IMR-90 (cell line): ENCODE results near the gene CACNA1G. TPM values are rescaled to one million over a fixed set of nuclear protein-coding genes. Genes with fewer than 3 reads are reported as not detected.

Experiments used
- ATAC-seq: fragments of 200-7000 bp; cut with Tn5 transposase; 2 replicates; pipeline ENCODE4 v1.9.1; 2020; ENCODE audit warnings: low read depth, mild to moderate bottlenecking, moderate library complexity
- BruUV-seq: library from RNA; stranded (reverse); fragments of 400-500 nt; replicated peaks from 2 replicates; lab custom pipeline; 2021; lab: Mats Ljungman, UMichigan
- CTCF ChIA-PET: fragments of 300-600 bp; formaldehyde crosslinking; extraction: SDS; loops from one replicate; lab custom pipeline; 2021; ENCODE audit warnings: antibody characterized with exemption; lab: Yijun Ruan, JAX
- POLR2A ChIA-PET: fragments of 300-600 bp; sonication (Branson Sonifier 250); formaldehyde crosslinking; loops from one replicate; lab custom pipeline; 2022; ENCODE audit warnings: antibody characterized with exemption; ENCODE audit not compliant: unreplicated experiment; lab: Charles Lee
- DNase-seq: peaks from one replicate; pipeline ENCODE4 v3.0.0; 2013
- H2AFZ ChIP-seq: replicated peaks from 2 replicates; pipeline ENCODE3; 2013; ENCODE audit warnings: low read length, mild to moderate bottlenecking; ENCODE audit not compliant: poor library complexity
- H2AK5ac ChIP-seq: 2 replicates; pipeline ENCODE4 v1.6.1; 2013; ENCODE audit warnings: low read depth, low read length, inconsistent platforms
- H2AK9ac ChIP-seq: replicated peaks from 2 replicates; pipeline ENCODE3; 2013; ENCODE audit warnings: mild to moderate bottlenecking, low read depth, low read length, moderate library complexity; ENCODE audit not compliant: poor library complexity
- H2BK120ac ChIP-seq: 2 replicates; pipeline ENCODE4 v1.6.1; 2013; ENCODE audit warnings: low read depth, low read length, inconsistent platforms
- H2BK15ac ChIP-seq: 3 replicates; pipeline ENCODE4 v1.6.1; 2013; ENCODE audit warnings: low read depth, low read length, inconsistent platforms
- H2BK20ac ChIP-seq: 2 replicates; pipeline ENCODE4 v1.6.1; 2013; ENCODE audit warnings: low read depth, mild to moderate bottlenecking, inconsistent platforms, low read length, moderate library complexity
- H2BK5ac ChIP-seq: 2 replicates; pipeline ENCODE4 v1.6.1; 2013; ENCODE audit warnings: mild to moderate bottlenecking, low read depth, low read length, inconsistent platforms; ENCODE audit not compliant: poor library complexity, severe bottlenecking
- H3K14ac ChIP-seq: replicated peaks from 2 replicates; pipeline ENCODE4 v1.6.1; 2013; ENCODE audit warnings: low read depth, low read length, inconsistent platforms
- H3K18ac ChIP-seq: 2 replicates; pipeline ENCODE4 v1.6.1; 2013; ENCODE audit warnings: low read depth, low read length, control low read depth
- H3K23ac ChIP-seq: 2 replicates; pipeline ENCODE4 v1.6.1; 2013; ENCODE audit warnings: low read depth, low read length, inconsistent platforms
- H3K27ac ChIP-seq: 2 replicates; pipeline ENCODE4 v1.5.1; 2013; ENCODE audit warnings: mild to moderate bottlenecking, control low read depth, low read length; ENCODE audit not compliant: insufficient read depth
- H3K27me3 ChIP-seq: 2 replicates; pipeline ENCODE4 v1.6.1; 2013; ENCODE audit warnings: low read length; ENCODE audit not compliant: control insufficient read depth, insufficient read depth
- H3K36me3 ChIP-seq: 2 replicates; pipeline ENCODE4 v1.6.1; 2013; ENCODE audit warnings: low read length, mixed read lengths; ENCODE audit not compliant: control insufficient read depth, insufficient read depth
- H3K4ac ChIP-seq: 2 replicates; pipeline ENCODE4 v1.6.1; 2013; ENCODE audit warnings: low read depth, low read length, inconsistent platforms
- H3K4me1 ChIP-seq: 2 replicates; pipeline ENCODE4 v1.6.1; 2013; ENCODE audit warnings: low read length, mixed read lengths; ENCODE audit not compliant: control insufficient read depth, insufficient read depth
- H3K4me2 ChIP-seq: 2 replicates; pipeline ENCODE4 v1.6.1; 2013; ENCODE audit warnings: low read depth, mild to moderate bottlenecking, control low read depth, low read length, moderate library complexity
- H3K4me3 ChIP-seq: 2 replicates; pipeline ENCODE4 v1.5.1; 2013; ENCODE audit warnings: low read depth, mild to moderate bottlenecking, control low read depth, low read length, moderate library complexity; ENCODE audit not compliant: insufficient read depth
- H3K56ac ChIP-seq: 2 replicates; pipeline ENCODE4 v1.6.1; 2013; ENCODE audit warnings: low read length, inconsistent platforms; ENCODE audit not compliant: insufficient read depth; ENCODE audit errors: extremely low read depth
- H3K79me1 ChIP-seq, 2 experiments: 2 replicates each; pipeline ENCODE4 v1.6.1; 2013; ENCODE audit warnings: low read length in 2 of 2, inconsistent platforms in 1 of 2, low read depth in 1 of 2
- H3K9ac ChIP-seq: 2 replicates; pipeline ENCODE4 v1.6.1; 2013; ENCODE audit warnings: low read depth, low read length, control low read depth
- H3K9me1 ChIP-seq: 2 replicates; pipeline ENCODE4 v1.6.1; 2013; ENCODE audit warnings: low read length, inconsistent platforms; ENCODE audit not compliant: insufficient read depth
- H3K9me3 ChIP-seq: 2 replicates; pipeline ENCODE4 v1.6.1; 2013; ENCODE audit warnings: low read length; ENCODE audit not compliant: control insufficient read depth, insufficient read depth
- H4K20me1 ChIP-seq: 2 replicates; pipeline ENCODE4 v1.6.1; 2013; ENCODE audit warnings: low read length, inconsistent platforms; ENCODE audit not compliant: insufficient read depth
- H4K5ac ChIP-seq: 2 replicates; pipeline ENCODE4 v1.6.1; 2013; ENCODE audit warnings: mild to moderate bottlenecking, low read depth, low read length, control low read depth
- H4K8ac ChIP-seq, 2 experiments: 2 replicates each; pipeline ENCODE4 v1.6.1; 2013; ENCODE audit warnings: low read depth in 2 of 2, low read length in 2 of 2, control low read depth in 1 of 2, inconsistent platforms in 1 of 2
- H4K91ac ChIP-seq: 2 replicates; pipeline ENCODE4 v1.6.1; 2013; ENCODE audit warnings: low read depth, low read length, inconsistent platforms; ENCODE audit not compliant: insufficient read depth
- BHLHE40 ChIP-seq: fragments of 150-350 bp; IDR thresholded peaks from 2 replicates; pipeline ENCODE4 v1.6.1; 2016; ENCODE audit warnings: mild to moderate bottlenecking, low read depth, low read length
- MAFK ChIP-seq: IDR thresholded peaks from 2 replicates; pipeline ENCODE4 v1.6.1; 2012; ENCODE audit warnings: low read depth, low read length, improper control_type of control experiment
- POLR2A ChIP-seq: IDR thresholded peaks from 2 replicates; pipeline ENCODE4 v1.6.1; 2012; ENCODE audit warnings: mild to moderate bottlenecking, low read depth, low read length
- RFX5 ChIP-seq: IDR thresholded peaks from 2 replicates; pipeline ENCODE4 v1.8.0; 2012; ENCODE audit warnings: low read depth, mild to moderate bottlenecking, low read length, moderate library complexity
- WGBS, 2 experiments: methylation state at CpG; one replicate each; pipeline versions ENCODE4 v1.1.5 to v1.1.7; 2013; ENCODE audit warnings: missing lambda C conversion rate in 2 of 2; ENCODE audit not compliant: insufficient read length in 1 of 2; ENCODE audit errors: extremely low coverage in 2 of 2; 5-methylcytosine and 5-hydroxymethylcytosine counted together
- dilution Hi-C: fragments of 300-500 bp; cut with HindIII; formaldehyde crosslinking; loops from one replicate; pipeline ENCODE4 v1.14.3; 2018; ENCODE audit warnings: low sequenced_read_pairs; ENCODE audit not compliant: unreplicated experiment
- in situ Hi-C: fragments of 300-500 bp; cut with MboI; formaldehyde crosslinking; loops from 3 replicates; pipeline ENCODE4 v1.14.3; 2019; ENCODE audit warnings: low sequenced_read_pairs, inconsistent platforms, mixed read lengths
- intact Hi-C: fragments of 100-400 bp; cut with micrococcal nuclease; formaldehyde crosslinking; loops from 2 replicates; pipeline ENCODE4 v1.10.0; 2022
- polyA plus RNA-seq, 3 experiments: library from polyadenylated mRNA; depleted of rRNA; stranded (reverse); fragments of >200 nt; gene quantifications; 2 replicates each; pipeline ENCODE4 v1.2.3, GENCODE V29; 2012; ENCODE audit warnings: low replicate concordance in 1 of 3
- total RNA-seq: library from RNA; depleted of rRNA; stranded (reverse); fragments of >200 nt; gene quantifications from 2 replicates; pipeline ENCODE4 v1.2.3, GENCODE V29; 2012

CACNA1G gene
- total and polyA plus RNA-seq, 2 of the 4 experiments (the other 2 are of a cell fraction) = under 0.01 to 0.03 TPM

DNA sequence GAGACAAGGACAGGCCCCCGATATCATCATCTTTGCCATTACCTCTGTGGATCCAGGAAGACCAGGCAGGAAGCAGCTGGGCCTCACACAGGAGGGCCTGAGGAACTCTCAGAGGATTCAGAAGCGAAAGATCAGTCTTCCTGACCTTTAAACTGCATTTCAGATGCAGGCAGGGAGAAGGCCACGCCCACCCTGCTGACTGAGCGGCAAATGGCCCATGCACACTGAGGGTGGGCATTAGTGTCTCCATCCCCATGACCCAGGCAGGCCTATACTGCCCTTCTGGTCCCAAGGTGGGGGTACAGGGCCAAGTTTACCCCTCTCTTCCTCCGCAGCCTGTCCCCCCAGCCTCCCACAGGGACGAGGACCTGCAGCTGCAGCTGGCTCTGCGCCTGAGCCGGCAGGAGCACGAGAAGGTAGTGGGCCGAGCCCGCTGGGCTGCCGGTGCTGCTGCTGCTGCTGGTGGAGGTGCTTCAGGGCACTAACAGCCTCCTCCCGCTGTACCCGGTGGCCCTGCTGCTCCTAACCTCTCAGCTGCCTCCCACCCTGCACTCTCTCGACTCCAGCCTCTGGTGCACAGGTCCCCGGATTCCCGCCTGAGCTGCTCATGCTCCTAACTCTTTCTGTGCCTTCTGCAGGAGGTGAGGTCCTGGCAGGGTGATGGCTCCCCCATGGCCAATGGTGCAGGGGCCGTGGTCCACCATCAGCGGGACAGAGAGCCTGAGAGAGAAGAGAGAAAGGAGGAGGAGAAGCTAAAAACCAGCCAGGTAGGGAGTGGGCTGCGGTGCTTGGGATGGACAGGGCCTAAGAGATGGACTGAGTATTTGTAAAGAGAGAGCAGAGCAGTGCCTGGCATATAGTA lies 21.7 kb upstream of the CACNA1G start:
- Histone ChIP-seq H3K4me1 (peaks cover 17% of the 10 kb centered on the region; the same call in 1 of the 2 replicates), H3K4me2 (no peak overlapping the region), H2BK15ac (no peak overlapping the region), H3K79me1 (peaks cover 0 to 7% of the 10 kb centered on the region in 2 experiments; a peak in 2 of 4 replicates), H2AK5ac (no peak overlapping the region), H2BK20ac (no peak overlapping the region), H2AFZ (no peak overlapping the region), H3K23ac (no peak overlapping the region), H4K20me1 (no peaks in the 10 kb centered on the region), H3K18ac (no peak overlapping the region), H2BK5ac (no peak overlapping the region), H3K36me3 (no peaks in the 10 kb centered on the region), H3K4ac (no peak overlapping the region), H3K27me3 (no peaks in the 10 kb centered on the region; the same call in 1 of the 2 replicates), H2AK9ac (no peak overlapping the region), H2BK120ac (no peak overlapping the region), H3K9me3 (no peaks in the 10 kb centered on the region), H4K91ac (no peak overlapping the region), H3K14ac (no peak overlapping the region), H3K9ac (no peak overlapping the region), H4K8ac (no peak overlapping the region), H3K9me1 (peaks cover 4% of the 10 kb centered on the region), H3K56ac (no peak overlapping the region), H3K27ac (no peak overlapping the region), H3K4me3 (no peak overlapping the region), H4K5ac (no peak overlapping the region)
- ChIA-PET POLR2A (interaction anchor here (0.6 kb wide), 1 partner anchor 381 kb away, joined by 3 read pairs; no protein-coding TSS in a partner anchor), CTCF (no interaction called here)
- dilution Hi-C loops (no loop called here), intact Hi-C loops (no loop called here), in situ Hi-C loops (no loop called here)
- TF ChIP-seq RFX5 = no peak
- no peak for TF ChIP-seq MAFK
- no peak for TF ChIP-seq BHLHE40
- no peak for TF ChIP-seq POLR2A
- ATAC-seq (no peak), DNase-seq (no peak)
- no TSS peak for BruUV-seq
- WGBS, 2 experiments = 62% methylated on average over 10 of the region's 20 CpGs; no CpG with 5 or more reads in 1 of the 2 experiments
